HUDEP-2 (cell line): Measurements from ENCODE around the gene STAT4.

ENCODE experiments used
- DNase-seq, 76 experiments: peaks; one replicate each; lab custom pipeline; 2025; ENCODE audit not compliant: unreplicated experiment in 76 of 76; lab: John Stamatoyannopoulos, UW

Gene STAT4

DNA sequence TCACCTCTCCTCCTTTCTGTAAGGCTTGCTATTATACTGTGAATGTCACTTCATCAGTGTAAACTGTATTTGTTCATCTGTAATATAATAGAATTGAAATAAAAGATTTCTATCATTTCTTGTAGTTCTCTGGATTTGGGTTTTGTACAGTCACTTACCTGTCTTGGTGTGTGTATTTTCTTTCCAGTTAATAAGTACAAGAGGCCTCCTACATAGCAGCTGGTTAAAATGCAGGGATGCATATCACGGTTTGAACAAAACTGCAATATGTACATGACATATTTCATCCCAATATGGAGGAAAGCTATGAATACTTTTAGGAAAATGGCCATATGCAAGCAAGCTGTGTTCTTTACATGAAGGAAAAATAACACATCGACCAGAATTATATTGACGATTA, 131.4 kb downstream of the STAT4 start:
- DNase-seq, result no peak

- no peak for DNase-seq
Observed at GRCh38 chr2:191018643-191019119, 132.1 kb downstream of the STAT4 start.

DNA sequence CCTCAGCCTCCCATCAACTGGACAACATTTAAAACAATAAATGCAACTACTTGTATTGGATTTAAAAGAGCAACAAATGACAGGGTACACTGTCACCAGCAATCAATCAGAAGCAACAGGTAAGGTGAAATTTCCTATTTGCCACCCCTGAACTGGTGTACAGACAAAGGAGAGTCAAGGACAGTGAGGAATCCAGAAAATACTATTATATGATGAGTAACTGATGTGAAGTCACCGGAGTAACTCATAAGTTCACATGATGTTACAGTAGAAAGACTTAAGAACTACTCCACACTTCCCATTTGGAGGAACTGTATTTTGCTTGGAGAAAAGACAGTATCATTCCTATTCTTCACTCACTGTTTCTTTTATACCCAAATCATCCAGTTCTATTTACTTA, 132.7 kb downstream of the STAT4 start:
- DNase-seq, result no peak

DNA sequence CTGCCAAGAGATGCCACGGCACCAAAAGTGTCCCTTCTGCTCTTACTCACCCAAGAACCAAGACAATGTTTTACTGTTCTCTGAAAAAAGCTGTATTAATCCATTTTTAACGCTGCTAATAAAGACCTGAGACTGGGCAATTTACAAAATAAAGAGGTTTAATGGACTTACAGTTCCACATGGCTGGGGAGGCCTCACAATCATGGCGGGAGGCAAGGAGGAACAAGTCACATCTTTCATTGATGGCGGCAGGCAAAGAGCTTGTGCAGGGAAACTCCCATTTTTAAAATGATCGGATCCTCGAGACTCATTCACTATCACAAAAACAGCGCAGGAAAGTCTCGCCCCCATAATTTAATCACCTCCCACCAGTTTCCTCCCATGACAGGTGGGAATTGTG, 135.0 kb downstream of the STAT4 start:
- no peak for DNase-seq

DNA sequence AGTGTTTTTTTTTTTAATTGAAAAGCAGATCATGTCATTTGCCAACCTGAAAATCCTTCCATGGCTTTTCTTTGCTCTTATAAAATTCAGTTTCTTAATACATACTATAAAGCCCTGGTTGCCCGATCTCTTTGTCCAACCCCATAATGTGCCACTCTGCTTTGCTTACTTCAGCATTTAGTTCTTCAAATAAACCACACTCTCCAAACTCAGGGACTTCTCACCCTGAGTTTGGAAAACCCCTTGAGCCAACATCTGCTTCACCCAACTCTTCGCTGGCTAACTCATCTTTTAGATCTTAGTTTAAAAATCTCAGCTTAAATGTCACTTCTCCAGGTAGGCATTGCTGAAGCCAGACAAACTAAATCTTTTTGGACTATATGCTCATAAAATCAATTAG, 135.6 kb downstream of the STAT4 start:
- no peak for DNase-seq

GRCh38 chr2:191014653-191015020, 136.2 kb downstream of the STAT4 start:
- DNase-seq, result no peak

DNA sequence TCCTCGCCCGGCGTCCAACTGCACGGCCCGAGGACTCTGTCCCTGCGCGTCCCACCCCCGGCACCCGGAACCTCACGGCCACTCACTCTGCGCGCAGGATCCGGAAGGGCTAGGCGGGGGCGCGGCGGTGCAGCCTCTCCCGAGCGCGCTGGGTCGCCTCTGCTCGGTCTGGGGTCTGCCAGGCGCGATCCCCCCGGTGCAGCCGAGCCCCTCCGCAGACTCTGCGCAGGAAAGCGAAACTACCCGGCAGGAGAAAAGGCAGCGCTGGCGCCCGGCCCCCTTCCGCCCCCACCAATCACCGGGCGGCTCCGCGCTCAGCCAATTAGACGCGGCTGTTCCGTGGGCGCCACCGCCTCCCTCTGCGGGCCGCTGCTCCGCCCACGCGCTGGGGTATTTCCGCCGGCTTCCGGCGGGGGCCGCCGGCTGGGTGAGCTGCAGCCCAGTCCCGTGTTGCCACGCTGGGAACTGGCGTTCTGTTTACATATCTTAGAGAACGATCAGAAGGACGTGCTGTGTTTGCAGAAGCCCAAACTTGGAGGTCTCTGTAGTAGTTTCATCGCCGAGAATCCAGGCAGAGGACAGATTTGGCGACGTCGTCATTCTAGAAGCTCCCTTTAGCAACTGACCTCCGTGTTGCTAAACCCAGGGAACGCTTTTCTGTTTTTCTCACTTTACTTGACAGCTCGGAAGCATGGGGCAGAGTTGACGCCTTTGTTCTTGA, 136.7 kb downstream of the STAT4 start, which contains the start of gene STAT1:
Gene STAT1, minus strand, starts transcription at position 240 of the 721 bp plus-strand sequence. CDS start 4,168 bp downstream, outside the sequence.
- DNase-seq, result peak in 74 of 76 experiments; percentile 21 to 95 (median 85)

DNA sequence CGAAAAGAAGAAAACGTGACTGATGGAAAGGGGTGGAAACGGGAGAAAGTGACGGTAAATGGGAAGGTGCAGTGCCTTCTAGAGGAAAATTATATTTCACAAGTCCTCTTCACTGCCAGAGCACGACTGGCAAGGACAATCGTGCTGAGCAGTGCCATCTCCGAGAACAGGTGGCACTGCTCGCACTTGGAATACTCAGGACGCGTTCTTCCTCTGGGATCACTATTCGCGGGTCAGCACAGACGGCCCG, 137.2 kb downstream of the STAT4 start:
- DNase-seq, result peak in 1 of 76 experiments; percentile 58

GRCh38 chr2:191012845-191013681, 137.7 kb downstream of the STAT4 start:
- DNase-seq, result peak in 3 of 76 experiments; percentile 1 to 3 (median 1)

DNA sequence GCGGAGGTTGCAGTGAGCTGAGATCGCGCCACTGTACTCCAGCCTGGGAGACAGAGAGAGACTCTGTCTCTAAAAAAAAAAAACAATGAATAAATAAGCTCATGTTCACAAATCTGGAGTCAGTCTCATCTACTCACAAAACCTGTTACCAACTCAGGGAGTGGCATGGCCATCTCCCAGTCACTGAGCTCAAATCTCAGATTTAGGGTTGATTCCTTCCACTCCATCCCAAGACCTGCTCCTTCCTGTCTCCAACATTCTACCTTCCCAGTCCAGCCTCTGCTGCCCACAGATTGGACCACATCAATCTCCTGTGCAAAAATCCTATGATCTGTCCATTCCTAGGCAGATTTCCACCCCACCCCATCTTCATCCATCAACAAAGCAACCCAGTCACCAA, 138.4 kb downstream of the STAT4 start:
- no peak for DNase-seq

DNA sequence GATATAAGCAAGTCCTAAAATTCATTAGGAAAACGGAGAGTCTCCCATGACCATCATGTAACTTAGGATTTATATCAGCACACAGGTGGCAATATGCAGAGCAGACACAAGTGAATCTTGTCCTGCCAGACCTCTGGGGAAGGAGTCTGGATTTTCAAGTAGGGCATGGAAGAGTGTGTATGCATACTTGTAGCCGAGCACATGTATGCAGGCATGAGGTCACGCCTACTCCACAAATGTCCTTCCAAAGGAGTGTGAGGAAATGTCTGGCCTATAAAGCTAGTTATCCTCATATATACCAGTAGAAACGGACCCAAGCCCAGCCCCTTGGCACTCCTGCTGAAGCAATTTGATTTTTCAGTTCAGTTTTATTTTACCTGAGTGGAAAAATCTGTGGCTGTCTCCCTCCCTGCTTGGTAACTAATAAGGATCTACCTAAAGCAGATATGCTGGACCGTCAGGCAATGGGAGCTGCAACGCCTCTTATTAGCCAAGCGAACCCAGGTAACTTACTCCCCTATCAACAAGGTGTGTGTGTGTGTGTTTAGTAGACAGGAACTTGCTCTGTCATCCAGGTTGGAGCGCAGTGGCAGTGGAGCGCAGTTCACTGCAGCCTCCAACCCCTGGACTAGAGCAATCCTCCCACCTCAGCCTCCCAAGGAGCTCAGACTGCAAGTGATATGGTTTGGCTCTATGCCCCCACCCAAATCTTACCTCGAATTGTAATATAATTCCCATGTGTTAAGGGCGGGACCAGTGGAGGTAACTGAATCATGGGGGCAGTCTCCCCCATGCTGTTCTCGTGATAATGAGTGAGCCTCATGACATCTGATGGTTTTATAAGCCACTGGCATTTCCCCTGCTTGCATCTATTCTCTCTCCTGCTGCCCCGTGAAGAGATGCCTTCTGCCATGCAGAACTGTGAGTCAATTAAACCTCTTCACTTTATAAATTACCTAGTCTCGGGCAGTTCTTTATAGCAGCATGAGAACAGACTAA, 139.6 kb downstream of the STAT4 start:
- no peak for DNase-seq

- no peak for DNase-seq
Observed at GRCh38 chr2:191009541-191010374, 141.0 kb downstream of the STAT4 start.

DNA sequence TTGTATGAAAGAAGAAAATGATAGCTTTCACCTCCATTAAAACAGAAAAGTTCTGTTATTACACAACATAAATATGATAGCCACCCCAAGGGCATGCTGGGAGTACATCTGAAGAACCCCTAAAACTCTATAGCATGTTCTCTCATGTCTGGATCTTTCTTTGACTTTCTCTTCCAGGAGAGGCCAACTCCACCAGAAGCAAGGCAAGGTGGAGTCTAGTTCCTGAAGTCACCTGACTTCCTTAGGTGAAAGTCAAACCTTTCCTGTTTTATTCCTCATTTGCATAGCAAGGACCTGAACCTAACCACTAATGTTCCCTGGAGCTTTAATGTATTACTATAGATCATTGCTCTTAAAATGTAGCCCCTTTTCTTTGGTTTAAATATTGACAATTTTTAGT, 142.5 kb downstream of the STAT4 start:
- no peak for DNase-seq

DNA sequence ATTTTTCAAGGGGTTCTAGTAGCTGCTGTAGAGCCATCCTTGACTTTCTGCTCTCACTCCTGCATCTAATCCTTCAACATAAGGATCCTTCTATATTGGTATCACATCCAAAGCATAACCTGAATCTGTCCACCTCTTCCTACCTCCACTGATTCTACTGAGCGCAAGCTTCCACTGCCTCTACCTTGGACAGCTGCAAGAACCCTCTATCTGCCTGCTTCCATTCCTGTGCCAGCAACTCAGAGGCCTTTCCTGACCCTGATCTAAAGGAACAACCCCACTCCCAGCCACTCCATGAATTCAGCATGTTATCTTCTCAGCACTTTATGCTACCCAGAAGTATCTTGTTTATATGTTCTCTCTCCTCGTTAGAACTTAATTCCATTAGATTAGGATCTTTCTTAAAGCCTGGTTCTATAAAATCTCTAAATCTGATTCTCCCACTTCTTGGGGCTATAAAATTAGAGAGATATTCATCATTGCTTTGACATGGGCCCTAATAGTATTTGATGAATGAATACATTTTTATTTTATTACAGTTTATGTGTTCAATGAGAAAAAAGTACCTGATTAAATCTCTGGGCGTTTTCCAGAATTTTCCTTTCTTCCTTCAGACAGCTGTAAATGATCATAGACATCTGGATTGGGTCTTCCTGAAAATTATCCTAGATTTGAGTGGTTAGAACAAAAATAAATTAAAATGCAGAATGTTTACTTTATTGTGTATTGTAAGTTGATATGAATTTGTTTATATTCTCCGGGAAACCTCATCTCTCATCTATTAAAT, 143.6 kb downstream of the STAT4 start:
- DNase-seq, result no peak

- DNase-seq, result no peak
Observed at GRCh38 chr2:191006297-191006696, 144.5 kb downstream of the STAT4 start.

- DNase-seq, result no peak
Observed at GRCh38 chr2:191003405-191004309, 147.1 kb downstream of the STAT4 start.

GRCh38 chr2:191001624-191002023, 149.2 kb downstream of the STAT4 start:
- no peak for DNase-seq

DNA sequence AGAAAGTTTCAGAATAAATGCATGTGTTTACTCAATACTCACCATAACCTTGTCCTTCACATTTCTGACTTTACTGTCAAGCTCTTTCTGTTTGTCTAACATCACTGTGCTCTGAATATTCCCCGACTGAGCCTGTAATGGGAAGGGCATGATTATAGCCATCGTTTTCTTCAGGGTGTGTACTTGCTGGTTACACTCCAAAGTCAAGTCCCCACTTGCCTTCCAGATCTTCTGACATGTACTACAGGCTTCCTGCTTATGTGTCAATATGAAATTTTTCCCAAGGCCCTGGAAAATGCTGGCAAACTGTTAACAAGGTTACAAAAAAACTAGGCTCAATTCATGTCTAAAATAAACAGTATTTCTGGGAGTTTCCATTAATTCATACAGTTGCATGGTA, 149.8 kb downstream of the STAT4 start:
- no peak for DNase-seq
